GM15510 (cell line): ENCODE results near the gene PRDM13.

Experiments
- POLR2A ChIP-seq: IDR thresholded peaks from 3 replicates; pipeline ENCODE4 v1.6.1; 2011; ENCODE audit warnings: borderline replicate concordance; ENCODE audit not compliant: insufficient read length; ENCODE audit errors: extremely low read depth

PRDM13 gene

GRCh38 chr6:99611148-99611547 is 4.5 kb downstream of the PRDM13 start:
- TF ChIP-seq POLR2A: no peak

GRCh38 chr6:99612551-99613408 is 6.1 kb downstream of the PRDM13 start:
- TF ChIP-seq POLR2A: no peak

- no peak for TF ChIP-seq POLR2A
Measured at GRCh38 chr6:99613409-99613704, 6.7 kb downstream of the PRDM13 start.

GRCh38 chr6:99613705-99614429 is 7.2 kb downstream of the PRDM13 start:
- peak; percentile 32 for TF ChIP-seq POLR2A

GRCh38 chr6:99614430-99615186 is 8.0 kb downstream of the PRDM13 start:
- TF ChIP-seq POLR2A: no peak

- no peak for TF ChIP-seq POLR2A
Measured at GRCh38 chr6:99617131-99617530, 10.5 kb downstream of the PRDM13 start.

- no peak for TF ChIP-seq POLR2A
Measured at GRCh38 chr6:99618649-99619408, 12.2 kb downstream of the PRDM13 start.

GRCh38 chr6:99619409-99619762 is 12.8 kb downstream of the PRDM13 start:
- no peak for TF ChIP-seq POLR2A

GRCh38 chr6:99629293-99629692 is 22.7 kb downstream of the PRDM13 start:
- no peak for TF ChIP-seq POLR2A

GRCh38 chr6:99637629-99638028 is 31.0 kb downstream of the PRDM13 start:
- TF ChIP-seq POLR2A: no peak

- TF ChIP-seq POLR2A: no peak
Measured at GRCh38 chr6:99641270-99641669, 34.6 kb downstream of the PRDM13 start.

- no peak for TF ChIP-seq POLR2A
Measured at GRCh38 chr6:99645986-99646385, 39.4 kb downstream of the PRDM13 start.

- no peak for TF ChIP-seq POLR2A
Measured at GRCh38 chr6:99660206-99660605, 53.6 kb downstream of the PRDM13 start.

GRCh38 chr6:99661870-99662269 is 55.2 kb downstream of the PRDM13 start:
- TF ChIP-seq POLR2A: no peak

GRCh38 chr6:99662616-99663015 is 56.0 kb downstream of the PRDM13 start:
- no peak for TF ChIP-seq POLR2A
